ENCODE results near the gene STXBP2. TPM values are rescaled to one million over a fixed set of nuclear protein-coding genes. Genes with fewer than 3 reads are reported as not detected.
A peak's percentile ranks its signal among the peaks of the same experiment; 100 is the strongest.

The STXBP2 gene
- total RNA-seq, 2 experiments from 2014 or later = 75.2 to 83.0 TPM

- Mint-ChIP-seq H3K27me3 (peaks cover 10% of the 10 kb centered on the region), H3K9me3 (ENCODE audit: low read depth) (no peaks in the 10 kb centered on the region), H3K4me1 (peaks cover 36% of the 10 kb centered on the region), H3K27ac (no peak overlapping the region), H3K36me3 (ENCODE audit: low read depth) (peaks cover 15% of the 10 kb centered on the region), H3K4me3 (peak overlapping the region; percentile 91)
- CTCF ChIA-PET = interaction anchor here (0.9 to 1.8 kb wide), 2 partner anchors 25 to 34 kb away, joined by 3 to 8 read pairs; no protein-coding TSS in a partner anchor
- POLR2A ChIA-PET = no interaction called here
- DNase-seq = no peak
- intact Hi-C loops (cut with DNase I, micrococcal nuclease) = no loop called here
- no peak for ATAC-seq
Observed at GRCh38 chr19:7682175-7682855, 45.4 kb downstream of the STXBP2 start.

GRCh38 chr19:7685546-7686445 is 48.9 kb downstream of the STXBP2 start:
- Mint-ChIP-seq H3K27me3 (no peaks in the 10 kb centered on the region), H3K36me3 (ENCODE audit: low read depth) (peaks cover 15% of the 10 kb centered on the region), H3K4me3 (no peak overlapping the region), H3K27ac (no peak overlapping the region), H3K9me3 (ENCODE audit: low read depth) (no peaks in the 10 kb centered on the region), H3K4me1 (peaks cover 10% of the 10 kb centered on the region)
- ATAC-seq (no peak), DNase-seq (no peak)
- POLR2A ChIA-PET = no interaction called here
- CTCF ChIA-PET = no interaction called here
- intact Hi-C loops (cut with DNase I, micrococcal nuclease) = no loop called here

- Mint-ChIP-seq H3K4me1 (peaks cover 5% of the 10 kb centered on the region), H3K36me3 (ENCODE audit: low read depth) (peaks cover 10% of the 10 kb centered on the region), H3K9me3 (ENCODE audit: low read depth) (no peaks in the 10 kb centered on the region), H3K27me3 (no peaks in the 10 kb centered on the region), H3K4me3 (no peak overlapping the region), H3K27ac (no peak overlapping the region)
- DNase-seq = no peak
- ATAC-seq = no peak
- intact Hi-C loops (cut with DNase I, micrococcal nuclease) = no loop called here
- POLR2A ChIA-PET = interaction anchor here (0.6 kb wide), 1 partner anchor 18 kb away, joined by 3 read pairs; no protein-coding TSS in a partner anchor
- CTCF ChIA-PET = no interaction called here
Observed at GRCh38 chr19:7687177-7687576, 50.3 kb downstream of the STXBP2 start.

GRCh38 chr19:7689165-7689564 is 52.3 kb downstream of the STXBP2 start:
- no peak overlapping the region for H3K27ac Mint-ChIP-seq
- H3K27me3 Mint-ChIP-seq = no peaks in the 10 kb centered on the region
- DNase-seq = no peak
- CTCF ChIA-PET = no interaction called here
- H3K9me3 Mint-ChIP-seq (ENCODE audit: low read depth) = no peaks in the 10 kb centered on the region
- no peaks in the 10 kb centered on the region for H3K4me1 Mint-ChIP-seq
- peaks cover 2% of the 10 kb centered on the region for H3K36me3 Mint-ChIP-seq (ENCODE audit: low read depth)
- H3K4me3 Mint-ChIP-seq = no peak overlapping the region
- no peak for ATAC-seq
- POLR2A ChIA-PET = interaction anchor here (1.0 kb wide), 1 partner anchor 74 kb away, joined by 3 read pairs; the partner anchor contains the start of gene CLEC4M
- intact Hi-C loops (cut with DNase I, micrococcal nuclease) = no loop called here

- Mint-ChIP-seq H3K27ac (no peak overlapping the region), H3K4me3 (no peak overlapping the region), H3K4me1 (no peaks in the 10 kb centered on the region), H3K27me3 (peaks cover 2% of the 10 kb centered on the region), H3K9me3 (ENCODE audit: low read depth) (no peaks in the 10 kb centered on the region), H3K36me3 (ENCODE audit: low read depth) (no peaks in the 10 kb centered on the region)
- ChIA-PET POLR2A (no interaction called here), CTCF (interaction anchor here (1.0 to 1.2 kb wide), 2 partner anchors 10 to 122 kb away, joined by 3 read pairs; partner anchors contain the start of gene TRAPPC5)
- intact Hi-C loops (cut with DNase I, micrococcal nuclease) = no loop called here
- ATAC-seq (no peak), DNase-seq (no peak)
Observed at GRCh38 chr19:7690779-7691258, 53.9 kb downstream of the STXBP2 start.

- Mint-ChIP-seq H3K27me3 (peaks cover 3% of the 10 kb centered on the region), H3K36me3 (ENCODE audit: low read depth) (no peaks in the 10 kb centered on the region), H3K4me1 (no peaks in the 10 kb centered on the region), H3K27ac (no peak overlapping the region), H3K9me3 (ENCODE audit: low read depth) (no peaks in the 10 kb centered on the region), H3K4me3 (no peak overlapping the region)
- DNase-seq (no peak), ATAC-seq (peak; percentile 23)
- intact Hi-C loops (cut with DNase I, micrococcal nuclease) = no loop called here
- POLR2A ChIA-PET = no interaction called here
- CTCF ChIA-PET = interaction anchor here (1.0 kb wide), 1 partner anchor 10 kb away, joined by 3 read pairs; the partner anchor contains the start of gene TRAPPC5
Observed at GRCh38 chr19:7691497-7691896, 54.6 kb downstream of the STXBP2 start.

- H3K27ac Mint-ChIP-seq = no peak overlapping the region
- no peaks in the 10 kb centered on the region for H3K9me3 Mint-ChIP-seq (ENCODE audit: low read depth)
- intact Hi-C loops (cut with DNase I, micrococcal nuclease) = no loop called here
- ATAC-seq = peak; percentile 55
- ChIA-PET CTCF (no interaction called here), POLR2A (no interaction called here)
- no peaks in the 10 kb centered on the region for H3K36me3 Mint-ChIP-seq (ENCODE audit: low read depth)
- H3K4me1 Mint-ChIP-seq = no peaks in the 10 kb centered on the region
- H3K4me3 Mint-ChIP-seq = no peak overlapping the region
- DNase-seq = no peak
- peaks cover 5% of the 10 kb centered on the region for H3K27me3 Mint-ChIP-seq
Observed at GRCh38 chr19:7692417-7693088, 55.6 kb downstream of the STXBP2 start.

- ChIA-PET POLR2A (no interaction called here), CTCF (no interaction called here)
- H3K27me3 Mint-ChIP-seq = peaks cover 13% of the 10 kb centered on the region
- H3K36me3 Mint-ChIP-seq (ENCODE audit: low read depth) = no peaks in the 10 kb centered on the region
- H3K27ac Mint-ChIP-seq = no peak overlapping the region
- no peak for ATAC-seq
- H3K4me3 Mint-ChIP-seq = no peak overlapping the region
- intact Hi-C loops (cut with DNase I, micrococcal nuclease) = no loop called here
- H3K9me3 Mint-ChIP-seq (ENCODE audit: low read depth) = no peaks in the 10 kb centered on the region
- peaks cover 8% of the 10 kb centered on the region for H3K4me1 Mint-ChIP-seq
- DNase-seq = no peak
Observed at GRCh38 chr19:7694499-7694898, 57.6 kb downstream of the STXBP2 start.

Small RNA genes lying within 50 kb of the gene (microRNA-seq; reads per million reads assigned to microRNA genes)
- gene MIR6792 (ENCODE audit: borderline replicate concordance) = not detected

Other genes with a start within 250 kb of the STXBP2 start
- 1 to 10 TPM in 1 of 2 experiments, under 1 TPM in 1; 0.51 to 1.1 TPM for gene PEX11G, start 148.1 kb upstream of the STXBP2 start, total RNA-seq
- 1 to 10 TPM; 5.1 to 8.5 TPM for gene ZNF358, start 121.0 kb upstream of the STXBP2 start, total RNA-seq
- gene MCOLN1, start 114.5 kb upstream of the STXBP2 start, total RNA-seq = 1 to 10 TPM; 6.7 to 7.7 TPM
- gene PNPLA6, start 101.4 kb upstream of the STXBP2 start, total RNA-seq = 100 to 1,000 TPM in 1 of 2 experiments, 10 to 100 TPM in 1; 82.2 to 108 TPM
- gene CAMSAP3, start 41.2 kb upstream of the STXBP2 start, total RNA-seq = under 1 TPM; 0.50 to 0.58 TPM
- gene XAB2, start 7.6 kb upstream of the STXBP2 start, total RNA-seq = 10 to 100 TPM; 45.9 to 48.3 TPM
- gene PET100, start 7.3 kb upstream of the STXBP2 start, total RNA-seq = 10 to 100 TPM; 45.1 to 99.4 TPM
- gene PCP2, start 3.4 kb upstream of the STXBP2 start, total RNA-seq = 1 to 10 TPM; 1.7 to 1.8 TPM
- not detected for gene RETN, start 31.9 kb downstream of the STXBP2 start, total RNA-seq
- gene MCEMP1, start 40.0 kb downstream of the STXBP2 start, total RNA-seq = not detected
- 10 to 100 TPM; 90.2 to 95.2 TPM for gene TRAPPC5, start 43.7 kb downstream of the STXBP2 start, total RNA-seq
- 1 to 10 TPM; 2.6 to 3.5 TPM for gene FCER2, start 65.0 kb downstream of the STXBP2 start, total RNA-seq
- not detected for gene CLEC4G, start 95.0 kb downstream of the STXBP2 start, total RNA-seq
- gene CD209, start 110.4 kb downstream of the STXBP2 start, total RNA-seq = not detected
- not detected for gene CLEC4M, start 126.1 kb downstream of the STXBP2 start, total RNA-seq
- gene EVI5L, start 193.1 kb downstream of the STXBP2 start, total RNA-seq = 1 to 10 TPM; 4.8 to 5.9 TPM
- under 1 TPM; 0.09 to 0.14 TPM for gene PRR36, start 237.3 kb downstream of the STXBP2 start, total RNA-seq